Measurements from ENCODE around the gene GIT2. TPM values are rescaled to one million over a fixed set of nuclear protein-coding genes. Genes with fewer than 3 reads are reported as not detected.

GIT2 gene
- total RNA-seq, 1 experiment from 2014 or later, result 40.0 TPM

- in situ Hi-C loops (cut with HindIII; ENCODE audit: low pct_unique_long_range_greater_than_20kb, low sequenced_read_pairs), result no loop called here
- no peaks in the 10 kb centered on the region for H3K27me3 ChIP-seq (ENCODE audit: control insufficient read depth, insufficient read depth, low read length)
- ATAC-seq (no peak), DNase-seq (ENCODE audit: low read depth, low spot score) (no peak)
- no peak overlapping the region for H3K27ac ChIP-seq (ENCODE audit: low read length)
- intact Hi-C loops (cut with micrococcal nuclease; ENCODE audit: unreplicated experiment), result no loop called here
- ChIA-PET CTCF (no interaction called here), POLR2A (no interaction called here)
- H3K4me1 ChIP-seq (ENCODE audit: control insufficient read depth, insufficient read depth, low read length), result peaks cover 9% of the 10 kb centered on the region; the same call in 1 of the 2 replicates
- peaks cover 7% of the 10 kb centered on the region; the same call in 1 of the 2 replicates for H3K36me3 ChIP-seq (ENCODE audit: control insufficient read depth, insufficient read depth, low read length)
- no peak overlapping the region for H3K4me3 ChIP-seq (ENCODE audit: low read depth in 2 of 2, low read length in 2 of 2)
- H3K9me3 ChIP-seq (ENCODE audit: control insufficient read depth, insufficient read depth, low read depth, low read length), result no peaks in the 10 kb centered on the region
- TF ChIP-seq POLR2AphosphoS5 (IDR thresholded peaks at IDR 0.05; ENCODE audit: low read depth, low read length) (no peak), SIN3A (IDR thresholded peaks at IDR 0.05; ENCODE audit: borderline replicate concordance, insufficient read depth, low read depth, low read length) (no peak), TCF7L2 (IDR thresholded peaks at IDR 0.05; ENCODE audit: low read depth, low read length) (no peak)
- TF ChIP-seq, protein P1, sequence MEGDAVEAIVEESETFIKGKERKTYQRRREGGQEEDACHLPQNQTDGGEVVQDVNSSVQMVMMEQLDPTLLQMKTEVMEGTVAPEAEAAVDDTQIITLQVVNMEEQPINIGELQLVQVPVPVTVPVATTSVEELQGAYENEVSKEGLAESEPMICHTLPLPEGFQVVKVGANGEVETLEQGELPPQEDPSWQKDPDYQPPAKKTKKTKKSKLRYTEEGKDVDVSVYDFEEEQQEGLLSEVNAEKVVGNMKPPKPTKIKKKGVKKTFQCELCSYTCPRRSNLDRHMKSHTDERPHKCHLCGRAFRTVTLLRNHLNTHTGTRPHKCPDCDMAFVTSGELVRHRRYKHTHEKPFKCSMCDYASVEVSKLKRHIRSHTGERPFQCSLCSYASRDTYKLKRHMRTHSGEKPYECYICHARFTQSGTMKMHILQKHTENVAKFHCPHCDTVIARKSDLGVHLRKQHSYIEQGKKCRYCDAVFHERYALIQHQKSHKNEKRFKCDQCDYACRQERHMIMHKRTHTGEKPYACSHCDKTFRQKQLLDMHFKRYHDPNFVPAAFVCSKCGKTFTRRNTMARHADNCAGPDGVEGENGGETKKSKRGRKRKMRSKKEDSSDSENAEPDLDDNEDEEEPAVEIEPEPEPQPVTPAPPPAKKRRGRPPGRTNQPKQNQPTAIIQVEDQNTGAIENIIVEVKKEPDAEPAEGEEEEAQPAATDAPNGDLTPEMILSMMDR (IDR thresholded peaks at IDR 0.05), result no peak
- BruUV-seq (replicated peaks), result no TSS peak
Observed at GRCh38 chr12:109905301-109905700, 90.9 kb downstream of the GIT2 start.

- Histone ChIP-seq H3K9me3 (ENCODE audit: control insufficient read depth, insufficient read depth, low read depth, low read length) (no peaks in the 10 kb centered on the region), H3K27ac (ENCODE audit: low read length) (no peak overlapping the region), H3K36me3 (ENCODE audit: control insufficient read depth, insufficient read depth, low read length) (peaks cover 7% of the 10 kb centered on the region; the same call in 1 of the 2 replicates), H3K27me3 (ENCODE audit: control insufficient read depth, insufficient read depth, low read length) (no peaks in the 10 kb centered on the region), H3K4me1 (ENCODE audit: control insufficient read depth, insufficient read depth, low read length) (peaks cover 18% of the 10 kb centered on the region; the same call in 1 of the 2 replicates), H3K4me3 (ENCODE audit: low read depth in 2 of 2, low read length in 2 of 2) (no peak overlapping the region)
- in situ Hi-C loops (cut with HindIII; ENCODE audit: low pct_unique_long_range_greater_than_20kb, low sequenced_read_pairs) (no loop called here), intact Hi-C loops (cut with micrococcal nuclease; ENCODE audit: unreplicated experiment) (no loop called here)
- no peak for DNase-seq (ENCODE audit: low read depth, low spot score)
- TF ChIP-seq TCF7L2 (IDR thresholded peaks at IDR 0.05; ENCODE audit: low read depth, low read length) (no peak), POLR2AphosphoS5 (IDR thresholded peaks at IDR 0.05; ENCODE audit: low read depth, low read length) (no peak), SIN3A (IDR thresholded peaks at IDR 0.05; ENCODE audit: borderline replicate concordance, insufficient read depth, low read depth, low read length) (no peak)
- TF ChIP-seq, protein P2, sequence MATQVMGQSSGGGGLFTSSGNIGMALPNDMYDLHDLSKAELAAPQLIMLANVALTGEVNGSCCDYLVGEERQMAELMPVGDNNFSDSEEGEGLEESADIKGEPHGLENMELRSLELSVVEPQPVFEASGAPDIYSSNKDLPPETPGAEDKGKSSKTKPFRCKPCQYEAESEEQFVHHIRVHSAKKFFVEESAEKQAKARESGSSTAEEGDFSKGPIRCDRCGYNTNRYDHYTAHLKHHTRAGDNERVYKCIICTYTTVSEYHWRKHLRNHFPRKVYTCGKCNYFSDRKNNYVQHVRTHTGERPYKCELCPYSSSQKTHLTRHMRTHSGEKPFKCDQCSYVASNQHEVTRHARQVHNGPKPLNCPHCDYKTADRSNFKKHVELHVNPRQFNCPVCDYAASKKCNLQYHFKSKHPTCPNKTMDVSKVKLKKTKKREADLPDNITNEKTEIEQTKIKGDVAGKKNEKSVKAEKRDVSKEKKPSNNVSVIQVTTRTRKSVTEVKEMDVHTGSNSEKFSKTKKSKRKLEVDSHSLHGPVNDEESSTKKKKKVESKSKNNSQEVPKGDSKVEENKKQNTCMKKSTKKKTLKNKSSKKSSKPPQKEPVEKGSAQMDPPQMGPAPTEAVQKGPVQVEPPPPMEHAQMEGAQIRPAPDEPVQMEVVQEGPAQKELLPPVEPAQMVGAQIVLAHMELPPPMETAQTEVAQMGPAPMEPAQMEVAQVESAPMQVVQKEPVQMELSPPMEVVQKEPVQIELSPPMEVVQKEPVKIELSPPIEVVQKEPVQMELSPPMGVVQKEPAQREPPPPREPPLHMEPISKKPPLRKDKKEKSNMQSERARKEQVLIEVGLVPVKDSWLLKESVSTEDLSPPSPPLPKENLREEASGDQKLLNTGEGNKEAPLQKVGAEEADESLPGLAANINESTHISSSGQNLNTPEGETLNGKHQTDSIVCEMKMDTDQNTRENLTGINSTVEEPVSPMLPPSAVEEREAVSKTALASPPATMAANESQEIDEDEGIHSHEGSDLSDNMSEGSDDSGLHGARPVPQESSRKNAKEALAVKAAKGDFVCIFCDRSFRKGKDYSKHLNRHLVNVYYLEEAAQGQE (IDR thresholded peaks at IDR 0.05; ENCODE audit: insufficient read depth in 1 of 2, low read depth in 2 of 2, low read length in 1 of 2), result no peak
- TF ChIP-seq, protein P1 (IDR thresholded peaks at IDR 0.05), result no peak
- no TSS peak for BruUV-seq (replicated peaks)
- no peak for ATAC-seq
- CTCF ChIA-PET, result no interaction called here
- POLR2A ChIA-PET, result interaction anchor here (0.6 kb wide), 1 partner anchor 20 kb away, joined by 5 read pairs; no protein-coding TSS in a partner anchor
Observed at GRCh38 chr12:109902891-109903418, 93.2 kb downstream of the GIT2 start.

Data from Panc1 (cell line).